Measurements from ENCODE around the gene TRIM43B.
"Not testable (repeated sequence)": the region's sequence is repeated elsewhere in the genome, so short reads cannot be mapped to it uniquely, and the experiment has no call there.

The TRIM43B gene

GRCh38 chr2:95429748-95430467 is 54.6 kb downstream of the TRIM43B start:
- H3K27ac ChIP-seq; DNase-seq (ENCODE audit: low spot score); H3K4me3 ChIP-seq: not testable (repeated sequence)

- H3K4me3 ChIP-seq; H3K27ac ChIP-seq; DNase-seq (ENCODE audit: low spot score): not testable (repeated sequence)
Measured at GRCh38 chr2:95427196-95427867, 57.2 kb downstream of the TRIM43B start.
